MM.1S (cell line): ENCODE data around the gene GRIK1.

Experiments
- CTCF ChIP-seq: fragments of 300-600 bp; sonication (generic); IDR thresholded peaks from 2 replicates; pipeline ENCODE4 v1.5.1; 2016; ENCODE audit warnings: antibody characterized with exemption, low read length, mixed read lengths
- EZH2phosphoT487 ChIP-seq: fragments of 300-600 bp; sonication (generic); IDR thresholded peaks from 2 replicates; pipeline ENCODE4 v1.6.1; 2018; ENCODE audit warnings: antibody characterized with exemption, low read length

- TF ChIP-seq CTCF (no peak), EZH2phosphoT487 (no peak)
Observed at GRCh38 chr21:29582855-29583254, 356.9 kb downstream of the GRIK1 start.
